CD8-positive, alpha-beta memory T cell (primary cell): ENCODE results near the gene FAM229A. TPM values are rescaled to one million over a fixed set of nuclear protein-coding genes. Genes with fewer than 3 reads are reported as not detected.
A peak's percentile ranks its signal among the peaks of the same experiment; 100 is the strongest.

Experiments
- CTCF ChIA-PET: fragments of 350-600 bp; sonication (Branson Sonifier 250); formaldehyde crosslinking; loops from one replicate; lab custom pipeline; 2021; ENCODE audit warnings: antibody characterized with exemption; lab: Charles Lee
- POLR2A ChIA-PET: fragments of 350-600 bp; sonication (Branson Sonifier 250); formaldehyde crosslinking; loops from one replicate; lab custom pipeline; 2021; ENCODE audit warnings: antibody characterized with exemption; lab: Charles Lee
- DNase-seq, 5 donors: peaks; one replicate each; pipeline versions ENCODE4 v3.0.0 to v3.0.0-alpha.2; 2020 to 2022; ENCODE audit warnings: mixed read lengths in 1 of 5
- H3K27ac ChIP-seq: one replicate; pipeline ENCODE4 v1.7.0; 2013; ENCODE audit warnings: low read depth, mild to moderate bottlenecking, low read length, moderate library complexity
- H3K27me3 ChIP-seq: 2 replicates; pipeline ENCODE4 v1.7.0; 2013; ENCODE audit warnings: low read length, mild to moderate bottlenecking; ENCODE audit not compliant: insufficient read depth, poor library complexity, severe bottlenecking
- H3K36me3 ChIP-seq: 2 replicates; pipeline ENCODE4 v1.7.0; 2013; ENCODE audit warnings: mild to moderate bottlenecking, low read length, moderate library complexity; ENCODE audit not compliant: insufficient read depth
- H3K4me1 ChIP-seq: 2 replicates; pipeline ENCODE4 v1.7.0; 2013; ENCODE audit warnings: mild to moderate bottlenecking, low read length, moderate library complexity; ENCODE audit not compliant: insufficient read depth
- H3K4me3 ChIP-seq: 2 replicates; pipeline ENCODE4 v1.7.0; 2013; ENCODE audit warnings: mild to moderate bottlenecking, low read length
- H3K9me3 ChIP-seq: 2 replicates; pipeline ENCODE4 v1.7.0; 2013; ENCODE audit warnings: mild to moderate bottlenecking, low read length
- H3K27ac Mint-ChIP-seq, 8 donors: one replicate each; pipeline ENCODE4 v1.8.0; 2020 to 2021; ENCODE audit warnings: mixed read lengths in 8 of 8, mild to moderate bottlenecking in 6 of 8, inconsistent platforms in 3 of 8, moderate library complexity in 3 of 8
- H3K27me3 Mint-ChIP-seq, 2 donors: one replicate each; pipeline ENCODE4 v1.8.0; 2020 to 2021; ENCODE audit warnings: mixed read lengths in 2 of 2, mild to moderate bottlenecking in 1 of 2, moderate library complexity in 1 of 2
- H3K36me3 Mint-ChIP-seq, 3 donors: one replicate each; pipeline ENCODE4 v1.8.0; 2020 to 2021; ENCODE audit warnings: mixed read lengths in 3 of 3, inconsistent platforms in 1 of 3, mild to moderate bottlenecking in 1 of 3
- H3K4me1 Mint-ChIP-seq, 3 donors: one replicate each; pipeline ENCODE4 v1.8.0; 2020 to 2021; ENCODE audit warnings: mixed read lengths in 3 of 3, inconsistent platforms in 1 of 3, mild to moderate bottlenecking in 1 of 3
- H3K4me3 Mint-ChIP-seq, 7 donors: one replicate each; pipeline ENCODE4 v1.8.0; 2020 to 2021; ENCODE audit warnings: mixed read lengths in 7 of 7, mild to moderate bottlenecking in 6 of 7, moderate library complexity in 4 of 7, inconsistent platforms in 2 of 7
- H3K9me3 Mint-ChIP-seq, 5 donors: one replicate each; pipeline ENCODE4 v1.8.0; 2020 to 2022; ENCODE audit warnings: mixed read lengths in 5 of 5, mild to moderate bottlenecking in 3 of 5, moderate library complexity in 2 of 5, inconsistent platforms in 1 of 5
- polyA plus RNA-seq: library from polyadenylated mRNA; unstranded; fragments of 300-500 nt; fragmentation: Illumina TruSeq; gene quantifications from one replicate; pipeline ENCODE4 v1.2.3, GENCODE V29; 2021
- total RNA-seq, 2 experiments: library from RNA; stranded (reverse); gene quantifications; one replicate each; pipeline ENCODE4 v1.2.3, GENCODE V29; 2021

The FAM229A gene
- total and polyA plus RNA-seq, 3 experiments from 2014 or later, result 0.40 to 5.2 (median 4.4) TPM

DNA sequence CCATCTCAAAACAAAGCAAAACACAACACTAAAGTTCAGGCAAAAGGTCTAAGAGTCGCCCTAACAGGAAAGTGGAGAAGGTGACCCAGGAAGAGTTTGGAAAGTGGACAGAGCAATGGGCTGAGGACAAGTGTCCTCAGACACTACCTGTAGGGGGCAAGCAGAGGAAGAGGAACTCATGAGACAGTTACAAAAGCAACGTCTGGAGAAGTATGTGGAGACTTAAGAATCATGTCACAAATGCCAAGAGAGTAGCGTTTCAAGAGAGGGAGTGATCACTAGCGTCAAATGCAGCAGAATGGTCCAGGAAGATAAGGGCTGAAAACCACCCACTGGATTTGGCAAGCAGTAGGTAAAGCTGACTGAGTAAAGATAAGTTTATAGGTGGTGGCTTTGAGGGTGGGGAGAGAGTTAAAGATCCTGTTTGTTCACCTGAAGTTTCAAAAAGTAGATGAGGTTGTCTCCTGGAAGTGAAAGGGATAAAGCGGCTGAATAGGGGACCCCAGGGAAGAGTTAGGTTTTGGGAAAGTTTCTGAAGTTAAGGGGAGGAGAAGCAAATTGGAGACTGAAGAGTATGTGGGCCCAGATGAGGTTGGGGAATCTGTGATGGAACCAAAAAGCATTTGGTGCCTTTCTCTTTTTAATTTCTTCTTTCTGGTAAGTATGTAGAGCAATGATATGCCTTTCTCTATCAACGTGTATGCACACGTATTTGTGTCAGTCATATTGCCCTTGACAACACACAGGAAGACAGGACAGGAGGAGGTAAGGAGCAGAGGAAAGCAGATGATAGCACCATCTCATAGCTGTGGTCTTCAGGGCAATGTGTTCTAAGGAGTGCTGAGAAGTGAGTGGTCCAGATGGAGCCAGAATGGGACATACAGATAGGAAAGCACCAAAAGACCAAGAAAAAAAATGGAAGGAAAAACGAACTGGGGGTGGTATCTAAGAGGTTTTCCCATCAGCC is 28.9 kb upstream of the FAM229A start:
- Mint-ChIP-seq H3K27ac (no peak overlapping the region), H3K36me3 (peaks cover 0 to 35% (median 8%) of the 10 kb centered on the region in 3 donors), H3K9me3 (no peaks in the 10 kb centered on the region), H3K27me3 (peaks cover 0 to 2% of the 10 kb centered on the region in 2 donors), H3K4me3 (no peak overlapping the region), H3K4me1 (peaks cover 18 to 31% (median 20%) of the 10 kb centered on the region in 3 donors)
- no peak for DNase-seq
- H3K4me1 ChIP-seq, result peaks cover 40% of the 10 kb centered on the region
- no peaks in the 10 kb centered on the region for H3K9me3 ChIP-seq
- ChIA-PET POLR2A (interaction anchor here (0.6 to 1.5 kb wide), 3 partner anchors 55 to 640 kb away, joined by 3 to 6 read pairs (median 4); partner anchors contain the start of gene MARCKSL1), CTCF (interaction anchor here (1.4 kb wide), 1 partner anchor 9 kb away, joined by 3 read pairs; no protein-coding TSS in a partner anchor)
- H3K27me3 ChIP-seq, result no peaks in the 10 kb centered on the region
- peaks cover 27% of the 10 kb centered on the region for H3K36me3 ChIP-seq
- H3K27ac ChIP-seq, result peak overlapping the region; percentile 55
- no peak overlapping the region for H3K4me3 ChIP-seq

- peaks cover 0 to 49% (median 10%) of the 10 kb centered on the region in 3 donors for H3K36me3 Mint-ChIP-seq
- DNase-seq, result no peak
- no peaks in the 10 kb centered on the region for H3K27me3 Mint-ChIP-seq
- ChIA-PET CTCF (interaction anchor here (0.7 kb wide), 1 partner anchor 173 kb away, joined by 3 read pairs; no protein-coding TSS in a partner anchor), POLR2A (interaction anchor here (0.6 kb wide), 1 partner anchor 97 kb away, joined by 3 read pairs; no protein-coding TSS in a partner anchor)
- Histone ChIP-seq H3K4me1 (peaks cover 32% of the 10 kb centered on the region), H3K9me3 (no peaks in the 10 kb centered on the region), H3K27ac (no peak overlapping the region), H3K36me3 (peaks cover 48% of the 10 kb centered on the region), H3K4me3 (no peak overlapping the region), H3K27me3 (no peaks in the 10 kb centered on the region)
- no peak overlapping the region for H3K4me3 Mint-ChIP-seq
- H3K27ac Mint-ChIP-seq, result no peak overlapping the region
- H3K4me1 Mint-ChIP-seq, result peaks cover 5 to 19% (median 6%) of the 10 kb centered on the region in 3 donors
- H3K9me3 Mint-ChIP-seq, result no peaks in the 10 kb centered on the region
Measured at GRCh38 chr1:32388641-32389040, 26.4 kb upstream of the FAM229A start.

DNA sequence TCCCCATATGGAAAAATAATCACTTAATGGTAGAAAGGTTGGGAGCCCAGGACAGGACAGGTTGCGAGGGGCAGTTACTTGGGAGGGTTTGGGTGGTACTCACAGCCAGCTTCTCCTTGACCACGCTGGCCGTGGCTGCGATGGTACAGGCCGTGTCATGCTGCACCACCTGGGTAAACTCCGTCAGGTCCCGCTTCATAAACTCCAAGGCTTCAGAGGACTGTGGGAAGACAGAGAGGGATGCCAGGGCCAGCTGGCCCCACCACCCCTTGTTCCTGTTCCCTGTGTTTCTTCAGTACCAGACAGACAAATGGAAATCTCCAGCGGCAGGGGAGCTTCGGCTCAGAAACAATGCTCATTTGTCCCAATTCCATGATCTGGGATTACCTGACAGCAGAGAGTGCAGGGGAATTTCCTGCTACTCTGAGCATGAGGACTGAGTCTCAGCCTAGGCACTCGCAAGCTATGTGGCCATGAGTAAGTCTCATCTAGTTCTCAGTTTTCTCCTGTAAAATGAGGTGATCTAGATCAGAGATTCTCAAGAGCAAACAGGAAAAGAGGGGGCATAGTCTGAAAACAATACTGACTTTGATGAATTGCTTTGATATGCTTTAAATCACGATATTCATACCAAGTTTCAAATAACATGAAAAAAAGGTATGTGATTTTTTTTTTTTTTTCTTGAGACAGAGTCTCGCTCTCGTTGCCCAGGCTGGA is 24.5 kb upstream of the FAM229A start:
- Mint-ChIP-seq H3K4me1 (peaks cover 5 to 7% (median 6%) of the 10 kb centered on the region in 3 donors), H3K27ac (peak overlapping the region in 1 of 8 donors; percentile 29), H3K4me3 (no peak overlapping the region), H3K36me3 (peaks cover 0 to 56% (median 11%) of the 10 kb centered on the region in 3 donors), H3K27me3 (no peaks in the 10 kb centered on the region), H3K9me3 (no peaks in the 10 kb centered on the region)
- Histone ChIP-seq H3K4me3 (no peak overlapping the region), H3K27me3 (no peaks in the 10 kb centered on the region), H3K9me3 (no peaks in the 10 kb centered on the region), H3K36me3 (peaks cover 58% of the 10 kb centered on the region), H3K27ac (no peak overlapping the region), H3K4me1 (peaks cover 16% of the 10 kb centered on the region)
- ChIA-PET POLR2A (interaction anchor here (0.6 to 0.8 kb wide), 3 partner anchors 8 to 219 kb away, joined by 3 to 6 read pairs (median 4); partner anchors contain the start of gene BSDC1), CTCF (interaction anchor here (2.0 kb wide), 1 partner anchor 14 kb away, joined by 7 read pairs; no protein-coding TSS in a partner anchor)
- no peak for DNase-seq

DNA sequence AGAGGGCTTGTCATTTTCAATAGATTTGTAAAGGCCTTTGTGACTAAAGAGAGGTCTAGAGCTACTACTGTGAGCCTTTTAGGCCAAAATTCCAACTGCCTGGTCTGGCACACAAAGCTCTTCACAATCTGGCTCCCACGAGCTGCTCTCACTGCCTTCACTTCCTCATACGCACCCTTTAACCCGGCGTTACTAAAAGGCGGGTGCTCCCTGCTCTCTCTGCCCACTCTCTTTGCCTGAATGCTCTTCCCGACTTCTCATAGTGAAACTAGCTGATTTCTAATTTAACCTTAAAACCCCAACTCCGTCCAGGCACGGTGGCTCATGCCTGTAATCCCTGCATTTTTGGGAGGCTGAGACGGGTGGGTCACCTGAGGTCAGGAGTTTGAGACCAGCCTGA is 17.8 kb upstream of the FAM229A start:
- DNase-seq, result no peak
- H3K36me3 Mint-ChIP-seq, result peaks cover 14 to 94% (median 15%) of the 10 kb centered on the region in 3 donors
- ChIA-PET CTCF (no interaction called here), POLR2A (no interaction called here)
- Histone ChIP-seq H3K27ac (no peak overlapping the region), H3K4me3 (no peak overlapping the region), H3K36me3 (peaks cover 70% of the 10 kb centered on the region), H3K4me1 (no peaks in the 10 kb centered on the region), H3K9me3 (no peaks in the 10 kb centered on the region), H3K27me3 (no peaks in the 10 kb centered on the region)
- no peaks in the 10 kb centered on the region for H3K9me3 Mint-ChIP-seq
- no peaks in the 10 kb centered on the region for H3K27me3 Mint-ChIP-seq
- peak overlapping the region in 1 of 8 donors; percentile 43 for H3K27ac Mint-ChIP-seq
- no peak overlapping the region for H3K4me3 Mint-ChIP-seq
- H3K4me1 Mint-ChIP-seq, result peaks cover 0 to 4% (median 4%) of the 10 kb centered on the region in 3 donors

- ChIA-PET POLR2A (no interaction called here), CTCF (interaction anchor here (0.9 to 1.0 kb wide), 2 partner anchors 27 to 137 kb away, joined by 3 read pairs; no protein-coding TSS in a partner anchor)
- no peak for DNase-seq
- no peak overlapping the region for H3K27ac ChIP-seq
- H3K4me3 Mint-ChIP-seq, result no peak overlapping the region
- H3K27me3 ChIP-seq, result no peaks in the 10 kb centered on the region
- peak overlapping the region in 5 of 8 donors; percentile 2 to 78 (median 42) for H3K27ac Mint-ChIP-seq
- H3K9me3 Mint-ChIP-seq, result no peaks in the 10 kb centered on the region
- H3K4me1 ChIP-seq, result peaks cover under 1% of the 10 kb centered on the region
- peaks cover 52% of the 10 kb centered on the region for H3K36me3 ChIP-seq
- H3K4me1 Mint-ChIP-seq, result peaks cover 5 to 10% (median 6%) of the 10 kb centered on the region in 3 donors
- peaks cover 14 to 91% (median 19%) of the 10 kb centered on the region in 3 donors for H3K36me3 Mint-ChIP-seq
- H3K4me3 ChIP-seq, result no peak overlapping the region
- H3K27me3 Mint-ChIP-seq, result no peaks in the 10 kb centered on the region
- no peaks in the 10 kb centered on the region for H3K9me3 ChIP-seq
Measured at GRCh38 chr1:32377541-32378220, 15.4 kb upstream of the FAM229A start.

DNA sequence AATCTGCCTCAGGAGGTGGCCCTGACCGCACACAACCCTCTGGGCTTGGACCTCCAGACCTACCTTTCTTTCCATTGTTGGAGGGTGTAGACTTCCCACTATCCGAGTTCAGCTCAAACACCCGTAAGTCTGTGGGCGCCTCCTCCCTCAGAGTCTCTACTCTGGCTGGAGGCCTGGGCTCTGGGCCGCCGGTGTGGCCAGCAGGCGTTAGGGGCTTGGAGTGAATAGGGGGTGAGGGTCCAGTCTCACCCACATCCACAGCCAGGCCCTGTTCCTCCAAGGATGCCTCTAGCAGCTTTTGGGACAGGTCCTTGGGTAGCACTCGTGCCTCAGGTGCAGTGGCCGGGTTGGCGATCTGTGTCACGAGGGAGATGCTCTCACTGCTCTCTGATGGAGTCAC is 13.9 kb upstream of the FAM229A start:
- peak overlapping the region in 1 of 8 donors; percentile 54 for H3K27ac Mint-ChIP-seq
- H3K4me1 Mint-ChIP-seq, result peaks cover 18 to 23% (median 19%) of the 10 kb centered on the region in 3 donors
- ChIA-PET CTCF (no interaction called here), POLR2A (interaction anchor here (0.6 kb wide), 1 partner anchor 162 kb away, joined by 10 read pairs; no protein-coding TSS in a partner anchor)
- no peak overlapping the region for H3K4me3 ChIP-seq
- H3K27me3 Mint-ChIP-seq, result no peaks in the 10 kb centered on the region
- peaks cover 14 to 87% (median 23%) of the 10 kb centered on the region in 3 donors for H3K36me3 Mint-ChIP-seq
- no peaks in the 10 kb centered on the region for H3K9me3 ChIP-seq
- no peaks in the 10 kb centered on the region for H3K27me3 ChIP-seq
- H3K9me3 Mint-ChIP-seq, result no peaks in the 10 kb centered on the region
- DNase-seq, result no peak
- peaks cover 37% of the 10 kb centered on the region for H3K36me3 ChIP-seq
- no peak overlapping the region for H3K27ac ChIP-seq
- H3K4me3 Mint-ChIP-seq, result no peak overlapping the region
- peaks cover 13% of the 10 kb centered on the region for H3K4me1 ChIP-seq

- no peaks in the 10 kb centered on the region for H3K27me3 ChIP-seq
- CTCF ChIA-PET, result no interaction called here
- H3K4me1 ChIP-seq, result peaks cover 13% of the 10 kb centered on the region
- no peak overlapping the region for H3K27ac ChIP-seq
- Mint-ChIP-seq H3K4me1 (peaks cover 16 to 19% (median 18%) of the 10 kb centered on the region in 3 donors), H3K36me3 (peaks cover 7 to 77% (median 17%) of the 10 kb centered on the region in 3 donors), H3K27me3 (no peaks in the 10 kb centered on the region), H3K4me3 (no peak overlapping the region), H3K9me3 (no peaks in the 10 kb centered on the region), H3K27ac (peak overlapping the region in 2 of 8 donors; percentile 46 to 75)
- peaks cover 22% of the 10 kb centered on the region for H3K36me3 ChIP-seq
- POLR2A ChIA-PET, result no interaction called here
- no peaks in the 10 kb centered on the region for H3K9me3 ChIP-seq
- no peak overlapping the region for H3K4me3 ChIP-seq
- no peak for DNase-seq
Measured at GRCh38 chr1:32373996-32374592, 11.8 kb upstream of the FAM229A start.
